ENCODE data around the gene SLC6A6.

DNA sequence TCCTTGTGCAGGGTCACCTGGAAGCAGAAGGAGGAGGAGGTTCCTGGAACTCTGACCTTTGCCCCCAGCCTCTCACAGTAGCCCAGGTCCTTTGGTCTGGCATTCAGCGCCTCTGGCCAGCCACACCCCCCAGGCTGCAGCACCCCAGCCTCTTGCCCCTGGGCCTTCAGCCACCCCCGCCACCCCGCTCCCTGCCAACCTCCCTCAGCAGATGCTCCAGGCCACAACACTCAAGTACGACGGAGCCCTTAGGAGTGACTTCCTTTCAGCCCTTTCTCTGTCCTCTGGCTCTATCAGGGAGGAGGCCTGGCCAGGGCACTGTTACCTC is 92.5 kb downstream of the SLC6A6 start:
- TF ChIP-seq CTCF (IDR thresholded peaks at IDR 0.05) (no peak), POLR2A (IDR thresholded peaks at IDR 0.05) (no peak), POLR2AphosphoS5 (IDR thresholded peaks at IDR 0.05) (no peak)

All from breast epithelium (tissue), 3 donors.